WTC11 (cell line): ENCODE measurements around the gene GARNL3. TPM values are rescaled to one million over a fixed set of nuclear protein-coding genes. Genes with fewer than 3 reads are reported as not detected.

ENCODE experiments used
- ATAC-seq: fragments of 200-7000 bp; cut with Tn5 transposase; 2 replicates; pipeline ENCODE4 v1.10.0; 2021; ENCODE audit warnings: mild to moderate bottlenecking, moderate library complexity
- CTCF ChIA-PET: fragments of 300-600 bp; sonication (Branson Sonifier 250); formaldehyde crosslinking; loops from one replicate; lab custom pipeline; 2021; ENCODE audit warnings: antibody characterized with exemption; lab: Charles Lee
- POLR2A ChIA-PET: fragments of 350-600 bp; sonication (Branson Sonifier 250); formaldehyde crosslinking; loops from one replicate; lab custom pipeline; 2021; ENCODE audit warnings: antibody characterized with exemption; lab: Charles Lee
- DNase-seq: peaks from one replicate; pipeline ENCODE4 v3.0.0; 2021; ENCODE audit warnings: low spot score
- H3K27ac Mint-ChIP-seq: 2 replicates; pipeline ENCODE4 v1.8.0; 2021; ENCODE audit warnings: mixed read lengths
- H3K27me3 Mint-ChIP-seq: 2 replicates; pipeline ENCODE4 v1.8.0; 2021; ENCODE audit warnings: low read depth, mild to moderate bottlenecking, moderate library complexity, mixed read lengths
- H3K36me3 Mint-ChIP-seq: 2 replicates; pipeline ENCODE4 v1.8.0; 2021; ENCODE audit warnings: mixed read lengths
- H3K4me1 Mint-ChIP-seq: 2 replicates; pipeline ENCODE4 v1.8.0; 2022; ENCODE audit warnings: mixed read lengths
- H3K4me3 Mint-ChIP-seq: 2 replicates; pipeline ENCODE4 v1.8.0; 2021; ENCODE audit warnings: mild to moderate bottlenecking, moderate library complexity, mixed read lengths
- H3K9me3 Mint-ChIP-seq: 2 replicates; pipeline ENCODE4 v1.8.0; 2021; ENCODE audit warnings: mixed read lengths
- CREB1 ChIP-seq: sonication (generic); formaldehyde crosslinking; IDR thresholded peaks from 2 replicates; pipeline ENCODE4 v1.8.0; 2023; ENCODE audit warnings: mild to moderate bottlenecking, missing genetic modification reagents
- FOXK1 ChIP-seq: sonication (generic); formaldehyde crosslinking; IDR thresholded peaks from 2 replicates; pipeline ENCODE4 v1.8.0; 2022; ENCODE audit warnings: mild to moderate bottlenecking, moderate library complexity, missing genetic modification reagents
- GRHL2 ChIP-seq: fragments of 250-450 bp; sonication (Bioruptor Pico); IDR thresholded peaks from 2 replicates; pipeline ENCODE4 v1.8.0; 2022; ENCODE audit warnings: mild to moderate bottlenecking, moderate library complexity; ENCODE audit not compliant: insufficient replicate concordance, severe bottlenecking
- JUN ChIP-seq: sonication (generic); formaldehyde crosslinking; IDR thresholded peaks from 2 replicates; pipeline ENCODE4 v1.8.0; 2023; ENCODE audit warnings: mild to moderate bottlenecking, missing genetic modification reagents
- MYBL2 ChIP-seq: sonication (generic); formaldehyde crosslinking; IDR thresholded peaks from 2 replicates; pipeline ENCODE4 v1.8.1; 2023; ENCODE audit warnings: mild to moderate bottlenecking, moderate library complexity, missing genetic modification reagents
- NFATC4 ChIP-seq: fragments of 250-450 bp; sonication (Bioruptor Pico); IDR thresholded peaks from 2 replicates; pipeline ENCODE4 v1.9.0; 2021; ENCODE audit warnings: mild to moderate bottlenecking
- NFYB ChIP-seq: sonication (generic); formaldehyde crosslinking; conservative IDR thresholded peaks from 2 replicates; pipeline ENCODE4 v1.8.0; 2022; ENCODE audit warnings: low read depth, missing genetic modification reagents
- RELA ChIP-seq: sonication (generic); formaldehyde crosslinking; IDR thresholded peaks from 2 replicates; pipeline ENCODE4 v1.8.1; 2022; ENCODE audit warnings: missing genetic modification reagents, mild to moderate bottlenecking, borderline replicate concordance
- RORB ChIP-seq: fragments of 250-450 bp; sonication (Bioruptor Pico); IDR thresholded peaks from 2 replicates; pipeline ENCODE4 v1.9.0; 2021; ENCODE audit warnings: mild to moderate bottlenecking
- SMAD3 ChIP-seq: sonication (generic); formaldehyde crosslinking; IDR thresholded peaks from 2 replicates; pipeline ENCODE4 v1.8.0; 2022; ENCODE audit warnings: missing genetic modification reagents, mild to moderate bottlenecking, borderline replicate concordance
- TEAD4 ChIP-seq: sonication (generic); formaldehyde crosslinking; IDR thresholded peaks from 2 replicates; pipeline ENCODE4 v1.8.0; 2022; ENCODE audit warnings: mild to moderate bottlenecking, missing genetic modification reagents
- ZNF232 ChIP-seq: sonication (generic); formaldehyde crosslinking; IDR thresholded peaks from 2 replicates; pipeline ENCODE4 v1.8.0; 2022; ENCODE audit warnings: mild to moderate bottlenecking, missing genetic modification reagents
- ZNF416 ChIP-seq: fragments of 250-450 bp; sonication (Bioruptor Pico); IDR thresholded peaks from 2 replicates; pipeline ENCODE4 v1.9.0; 2021; ENCODE audit warnings: mild to moderate bottlenecking, inconsistent platforms
- ZNF423 ChIP-seq: fragments of 250-450 bp; sonication (Bioruptor Pico); IDR thresholded peaks from 2 replicates; pipeline ENCODE4 v2.1.2; 2022; ENCODE audit warnings: mild to moderate bottlenecking, moderate library complexity
- ZNF671 ChIP-seq: fragments of 250-450 bp; sonication (Bioruptor Pico); IDR thresholded peaks from 2 replicates; pipeline ENCODE4 v1.8.0; 2021; ENCODE audit warnings: mild to moderate bottlenecking
- total RNA-seq: library from RNA; stranded (reverse); gene quantifications from 3 replicates; pipeline ENCODE4 v1.2.3, GENCODE V29; 2021
- TF ChIP-seq, protein P1 (sequence below): sonication (generic); formaldehyde crosslinking; IDR thresholded peaks from 2 replicates; pipeline ENCODE4 v1.8.1; 2023; ENCODE audit warnings: mild to moderate bottlenecking, missing genetic modification reagents
- TF ChIP-seq, protein P2 (sequence below): fragments of 250-450 bp; sonication (Bioruptor Pico); IDR thresholded peaks from 2 replicates; pipeline ENCODE4 v1.9.0; 2021; ENCODE audit warnings: mild to moderate bottlenecking
- TF ChIP-seq, protein P3 (sequence below): sonication (generic); formaldehyde crosslinking; IDR thresholded peaks from 2 replicates; pipeline ENCODE4 v1.8.1; 2023; ENCODE audit warnings: mild to moderate bottlenecking, missing genetic modification reagents, moderate library complexity
- TF ChIP-seq, protein P4 (sequence below): fragments of 250-450 bp; sonication (Bioruptor Pico); IDR thresholded peaks from 2 replicates; pipeline ENCODE4 v1.9.0; 2021; ENCODE audit warnings: moderate library complexity, mild to moderate bottlenecking, inconsistent platforms, borderline replicate concordance
- TF ChIP-seq, protein P5 (sequence below): sonication (generic); formaldehyde crosslinking; IDR thresholded peaks from 2 replicates; pipeline ENCODE4 v1.8.1; 2022; ENCODE audit warnings: mild to moderate bottlenecking, moderate library complexity, missing genetic modification reagents
- TF ChIP-seq, protein P6 (sequence below): sonication (generic); formaldehyde crosslinking; IDR thresholded peaks from 2 replicates; pipeline ENCODE4 v1.8.0; 2022; ENCODE audit warnings: mild to moderate bottlenecking, missing genetic modification reagents

Gene GARNL3
- total RNA-seq, 1 experiment from 2014 or later, result 17.8 TPM

DNA sequence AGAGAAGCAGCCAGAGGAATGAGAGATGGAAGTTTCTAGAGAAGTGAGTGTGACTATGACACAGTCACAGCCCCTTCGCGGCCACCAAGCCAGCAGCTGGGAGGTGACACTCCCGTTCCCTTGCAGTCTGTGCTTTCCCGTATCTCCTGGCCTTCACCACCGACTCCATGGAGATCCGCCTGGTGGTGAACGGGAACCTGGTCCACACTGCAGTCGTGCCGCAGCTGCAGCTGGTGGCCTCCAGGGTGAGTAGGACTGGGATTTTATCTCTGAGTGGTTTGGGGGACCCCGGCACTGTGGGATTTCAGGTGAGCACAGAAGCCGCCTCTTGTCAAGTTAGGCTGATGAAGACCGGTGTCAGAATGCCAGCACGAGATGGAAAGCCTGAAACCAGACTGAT is 120.3 kb downstream of the GARNL3 start (continued):
- TF ChIP-seq, protein P1, sequence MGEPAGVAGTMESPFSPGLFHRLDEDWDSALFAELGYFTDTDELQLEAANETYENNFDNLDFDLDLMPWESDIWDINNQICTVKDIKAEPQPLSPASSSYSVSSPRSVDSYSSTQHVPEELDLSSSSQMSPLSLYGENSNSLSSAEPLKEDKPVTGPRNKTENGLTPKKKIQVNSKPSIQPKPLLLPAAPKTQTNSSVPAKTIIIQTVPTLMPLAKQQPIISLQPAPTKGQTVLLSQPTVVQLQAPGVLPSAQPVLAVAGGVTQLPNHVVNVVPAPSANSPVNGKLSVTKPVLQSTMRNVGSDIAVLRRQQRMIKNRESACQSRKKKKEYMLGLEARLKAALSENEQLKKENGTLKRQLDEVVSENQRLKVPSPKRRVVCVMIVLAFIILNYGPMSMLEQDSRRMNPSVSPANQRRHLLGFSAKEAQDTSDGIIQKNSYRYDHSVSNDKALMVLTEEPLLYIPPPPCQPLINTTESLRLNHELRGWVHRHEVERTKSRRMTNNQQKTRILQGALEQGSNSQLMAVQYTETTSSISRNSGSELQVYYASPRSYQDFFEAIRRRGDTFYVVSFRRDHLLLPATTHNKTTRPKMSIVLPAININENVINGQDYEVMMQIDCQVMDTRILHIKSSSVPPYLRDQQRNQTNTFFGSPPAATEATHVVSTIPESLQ (CRISPR knock-in tag), result no peak
- no peak for TF ChIP-seq TEAD4 (CRISPR knock-in tag)
- no peak for TF ChIP-seq ZNF416 (CRISPR knock-in tag)

DNA sequence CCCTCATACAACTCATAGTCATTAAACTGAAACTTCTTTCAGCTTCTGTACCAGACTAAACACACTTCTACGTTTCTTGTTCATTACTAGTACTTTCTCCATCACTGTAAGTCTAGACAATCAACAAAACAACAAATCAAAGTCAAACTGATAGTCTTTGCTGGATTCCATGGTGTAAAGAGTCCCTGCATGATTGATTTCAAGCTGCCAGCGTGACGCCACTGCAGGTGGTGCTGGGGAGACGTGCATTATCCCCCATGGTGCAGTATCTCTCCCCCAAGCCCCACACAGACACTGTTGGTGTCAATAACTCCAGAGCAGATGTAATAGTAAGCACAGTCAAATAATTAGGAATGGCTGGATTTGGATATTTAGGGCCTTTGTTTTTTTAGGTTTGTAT is 121.7 kb downstream of the GARNL3 start:
- ATAC-seq (no peak), DNase-seq (no peak)
- Mint-ChIP-seq H3K27me3 (no peaks in the 10 kb centered on the region; the same call in 1 of the 2 replicates), H3K4me1 (peaks cover 8% of the 10 kb centered on the region), H3K9me3 (no peaks in the 10 kb centered on the region), H3K36me3 (no peaks in the 10 kb centered on the region), H3K27ac (no peak overlapping the region), H3K4me3 (no peak overlapping the region)
- ChIA-PET POLR2A (no interaction called here), CTCF (interaction anchor here (2.1 kb wide), 1 partner anchor 26 kb away, joined by 6 read pairs; no protein-coding TSS in a partner anchor)
- TF ChIP-seq ZNF671 (CRISPR knock-in tag) (no peak), JUN (CRISPR knock-in tag) (no peak), TEAD4 (CRISPR knock-in tag) (no peak), NFYB (CRISPR knock-in tag) (no peak), CREB1 (CRISPR knock-in tag) (no peak), RORB (CRISPR knock-in tag) (no peak), FOXK1 (CRISPR knock-in tag) (no peak), ZNF232 (no peak), GRHL2 (CRISPR knock-in tag) (no peak), MYBL2 (CRISPR knock-in tag) (no peak), RELA (CRISPR knock-in tag) (no peak), NFATC4 (no peak), ZNF423 (no peak), SMAD3 (no peak)
- TF ChIP-seq, protein P2, sequence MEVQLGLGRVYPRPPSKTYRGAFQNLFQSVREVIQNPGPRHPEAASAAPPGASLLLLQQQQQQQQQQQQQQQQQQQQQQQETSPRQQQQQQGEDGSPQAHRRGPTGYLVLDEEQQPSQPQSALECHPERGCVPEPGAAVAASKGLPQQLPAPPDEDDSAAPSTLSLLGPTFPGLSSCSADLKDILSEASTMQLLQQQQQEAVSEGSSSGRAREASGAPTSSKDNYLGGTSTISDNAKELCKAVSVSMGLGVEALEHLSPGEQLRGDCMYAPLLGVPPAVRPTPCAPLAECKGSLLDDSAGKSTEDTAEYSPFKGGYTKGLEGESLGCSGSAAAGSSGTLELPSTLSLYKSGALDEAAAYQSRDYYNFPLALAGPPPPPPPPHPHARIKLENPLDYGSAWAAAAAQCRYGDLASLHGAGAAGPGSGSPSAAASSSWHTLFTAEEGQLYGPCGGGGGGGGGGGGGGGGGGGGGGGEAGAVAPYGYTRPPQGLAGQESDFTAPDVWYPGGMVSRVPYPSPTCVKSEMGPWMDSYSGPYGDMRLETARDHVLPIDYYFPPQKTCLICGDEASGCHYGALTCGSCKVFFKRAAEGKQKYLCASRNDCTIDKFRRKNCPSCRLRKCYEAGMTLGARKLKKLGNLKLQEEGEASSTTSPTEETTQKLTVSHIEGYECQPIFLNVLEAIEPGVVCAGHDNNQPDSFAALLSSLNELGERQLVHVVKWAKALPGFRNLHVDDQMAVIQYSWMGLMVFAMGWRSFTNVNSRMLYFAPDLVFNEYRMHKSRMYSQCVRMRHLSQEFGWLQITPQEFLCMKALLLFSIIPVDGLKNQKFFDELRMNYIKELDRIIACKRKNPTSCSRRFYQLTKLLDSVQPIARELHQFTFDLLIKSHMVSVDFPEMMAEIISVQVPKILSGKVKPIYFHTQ (CRISPR knock-in tag), result no peak
- TF ChIP-seq, protein P3, sequence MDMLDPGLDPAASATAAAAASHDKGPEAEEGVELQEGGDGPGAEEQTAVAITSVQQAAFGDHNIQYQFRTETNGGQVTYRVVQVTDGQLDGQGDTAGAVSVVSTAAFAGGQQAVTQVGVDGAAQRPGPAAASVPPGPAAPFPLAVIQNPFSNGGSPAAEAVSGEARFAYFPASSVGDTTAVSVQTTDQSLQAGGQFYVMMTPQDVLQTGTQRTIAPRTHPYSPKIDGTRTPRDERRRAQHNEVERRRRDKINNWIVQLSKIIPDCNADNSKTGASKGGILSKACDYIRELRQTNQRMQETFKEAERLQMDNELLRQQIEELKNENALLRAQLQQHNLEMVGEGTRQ (CRISPR knock-in tag), result no peak
- TF ChIP-seq, protein P4, sequence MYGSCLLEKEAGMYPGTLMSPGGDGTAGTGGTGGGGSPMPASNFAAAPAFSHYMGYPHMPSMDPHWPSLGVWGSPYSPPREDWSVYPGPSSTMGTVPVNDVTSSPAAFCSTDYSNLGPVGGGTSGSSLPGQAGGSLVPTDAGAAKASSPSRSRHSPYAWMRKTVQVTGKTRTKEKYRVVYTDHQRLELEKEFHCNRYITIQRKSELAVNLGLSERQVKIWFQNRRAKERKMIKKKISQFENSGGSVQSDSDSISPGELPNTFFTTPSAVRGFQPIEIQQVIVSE (CRISPR knock-in tag), result no peak
- TF ChIP-seq, protein P5, sequence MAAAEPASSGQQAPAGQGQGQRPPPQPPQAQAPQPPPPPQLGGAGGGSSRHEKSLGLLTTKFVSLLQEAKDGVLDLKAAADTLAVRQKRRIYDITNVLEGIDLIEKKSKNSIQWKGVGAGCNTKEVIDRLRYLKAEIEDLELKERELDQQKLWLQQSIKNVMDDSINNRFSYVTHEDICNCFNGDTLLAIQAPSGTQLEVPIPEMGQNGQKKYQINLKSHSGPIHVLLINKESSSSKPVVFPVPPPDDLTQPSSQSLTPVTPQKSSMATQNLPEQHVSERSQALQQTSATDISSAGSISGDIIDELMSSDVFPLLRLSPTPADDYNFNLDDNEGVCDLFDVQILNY (CRISPR knock-in tag), result no peak
- TF ChIP-seq, protein P6, sequence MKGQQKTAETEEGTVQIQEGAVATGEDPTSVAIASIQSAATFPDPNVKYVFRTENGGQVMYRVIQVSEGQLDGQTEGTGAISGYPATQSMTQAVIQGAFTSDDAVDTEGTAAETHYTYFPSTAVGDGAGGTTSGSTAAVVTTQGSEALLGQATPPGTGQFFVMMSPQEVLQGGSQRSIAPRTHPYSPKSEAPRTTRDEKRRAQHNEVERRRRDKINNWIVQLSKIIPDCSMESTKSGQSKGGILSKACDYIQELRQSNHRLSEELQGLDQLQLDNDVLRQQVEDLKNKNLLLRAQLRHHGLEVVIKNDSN (CRISPR knock-in tag), result no peak
